ENCODE data around the gene ASPHD2.
"Not testable (repeated sequence)": the region's sequence is repeated elsewhere in the genome, so short reads cannot be mapped to it uniquely, and the experiment has no call there.

The ASPHD2 gene

DNA sequence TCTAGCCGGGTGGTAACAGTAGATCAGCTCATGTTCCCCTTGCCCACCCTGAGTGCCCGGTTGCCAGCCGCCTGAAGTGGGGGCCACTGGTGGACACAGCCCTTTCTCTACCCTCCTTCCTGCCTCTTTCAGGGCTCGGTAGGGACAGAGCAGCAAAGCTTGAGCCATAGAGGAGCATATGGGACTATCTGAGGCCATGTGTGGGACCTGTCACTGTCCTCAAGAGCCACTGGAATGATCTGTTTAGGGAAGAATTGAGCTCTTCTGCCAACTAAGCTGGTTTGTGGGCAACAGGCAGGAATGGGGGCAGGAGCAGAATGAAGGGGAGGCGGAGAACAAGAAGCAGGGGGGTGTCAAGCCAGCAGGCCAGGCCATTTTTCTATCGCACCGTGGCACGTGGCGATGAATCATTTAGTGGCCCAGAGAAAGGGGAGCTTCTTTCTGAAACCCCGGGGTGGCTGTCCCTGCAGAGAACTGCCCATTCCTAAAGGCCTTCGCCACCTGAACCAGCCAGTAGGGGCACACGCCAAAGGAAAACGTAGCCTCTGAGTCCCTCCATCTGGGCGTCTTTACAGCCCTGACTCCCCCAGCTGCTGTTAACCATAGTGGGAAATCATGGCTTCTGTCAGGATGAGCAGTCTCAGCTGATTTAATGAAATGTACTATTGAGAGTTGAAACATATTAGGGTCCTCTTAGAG lies 8.8 kb downstream of the ASPHD2 start:
- TF ChIP-seq, protein P1, sequence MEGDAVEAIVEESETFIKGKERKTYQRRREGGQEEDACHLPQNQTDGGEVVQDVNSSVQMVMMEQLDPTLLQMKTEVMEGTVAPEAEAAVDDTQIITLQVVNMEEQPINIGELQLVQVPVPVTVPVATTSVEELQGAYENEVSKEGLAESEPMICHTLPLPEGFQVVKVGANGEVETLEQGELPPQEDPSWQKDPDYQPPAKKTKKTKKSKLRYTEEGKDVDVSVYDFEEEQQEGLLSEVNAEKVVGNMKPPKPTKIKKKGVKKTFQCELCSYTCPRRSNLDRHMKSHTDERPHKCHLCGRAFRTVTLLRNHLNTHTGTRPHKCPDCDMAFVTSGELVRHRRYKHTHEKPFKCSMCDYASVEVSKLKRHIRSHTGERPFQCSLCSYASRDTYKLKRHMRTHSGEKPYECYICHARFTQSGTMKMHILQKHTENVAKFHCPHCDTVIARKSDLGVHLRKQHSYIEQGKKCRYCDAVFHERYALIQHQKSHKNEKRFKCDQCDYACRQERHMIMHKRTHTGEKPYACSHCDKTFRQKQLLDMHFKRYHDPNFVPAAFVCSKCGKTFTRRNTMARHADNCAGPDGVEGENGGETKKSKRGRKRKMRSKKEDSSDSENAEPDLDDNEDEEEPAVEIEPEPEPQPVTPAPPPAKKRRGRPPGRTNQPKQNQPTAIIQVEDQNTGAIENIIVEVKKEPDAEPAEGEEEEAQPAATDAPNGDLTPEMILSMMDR (IDR thresholded peaks at IDR 0.05) = no peak
- H3K27ac ChIP-seq = no peak overlapping the region
- intact Hi-C loops (cut with DNase I; ENCODE audit: low total_unique reads) = no loop called here
- H3K4me3 ChIP-seq = no peak overlapping the region
- H3K36me3 ChIP-seq = no peaks in the 10 kb centered on the region
- H3K9me3 ChIP-seq = no peaks in the 10 kb centered on the region
- peaks cover 0 to 20% of the 10 kb centered on the region in 2 donors for H3K27me3 ChIP-seq
- no peak for DNase-seq
- H3K4me1 ChIP-seq = no peaks in the 10 kb centered on the region

DNA sequence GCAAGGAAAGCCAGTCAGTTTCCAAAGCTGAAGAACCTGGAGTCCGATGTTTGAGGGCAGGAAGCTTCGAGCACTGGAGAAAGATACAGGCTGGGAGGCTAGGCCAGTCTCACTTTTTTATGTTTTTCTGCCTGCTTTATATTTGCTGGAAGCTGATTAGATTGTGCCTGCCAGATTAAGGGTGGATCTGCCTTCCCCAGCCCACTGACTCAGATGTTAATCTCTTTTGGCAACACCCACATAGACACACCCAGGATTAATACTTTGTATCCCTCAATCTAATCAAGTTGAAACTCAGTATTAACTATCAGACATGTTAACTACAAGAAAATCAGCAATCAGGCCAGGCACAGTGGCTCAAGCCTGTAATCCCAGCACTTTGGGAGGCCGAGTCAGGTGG lies 9.7 kb downstream of the ASPHD2 start:
- H3K27ac ChIP-seq = not testable (repeated sequence)

DNA sequence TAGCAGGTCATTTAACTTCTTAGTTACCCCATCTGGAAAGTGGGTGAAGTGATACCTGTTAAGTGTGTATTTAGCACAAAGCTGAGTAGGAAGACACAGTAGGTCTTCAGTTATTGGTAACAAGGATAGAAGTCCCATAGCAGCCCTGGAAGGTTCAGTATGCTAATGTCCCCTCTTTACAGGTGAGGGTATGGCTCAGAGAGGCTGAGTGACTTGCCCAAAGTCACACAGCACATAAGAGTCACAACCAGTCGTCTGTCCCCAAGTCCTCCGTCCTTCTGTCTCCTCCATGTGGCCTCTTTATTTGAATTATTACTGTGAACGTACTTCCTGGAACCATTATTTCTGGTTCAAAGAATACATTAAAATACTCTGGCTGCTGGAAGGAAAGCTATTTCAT lies 10.5 kb downstream of the ASPHD2 start:
- Histone ChIP-seq H3K4me1 (no peaks in the 10 kb centered on the region), H3K27ac (no peak overlapping the region), H3K4me3 (no peak overlapping the region), H3K27me3 (peaks cover 0 to 10% of the 10 kb centered on the region in 2 donors), H3K36me3 (no peaks in the 10 kb centered on the region), H3K9me3 (no peaks in the 10 kb centered on the region)
- TF ChIP-seq, protein P1 (IDR thresholded peaks at IDR 0.05) = no peak
- no peak for DNase-seq
- intact Hi-C loops (cut with DNase I; ENCODE audit: low total_unique reads) = no loop called here

More for the DNA sequence above, 9.7 kb downstream of the ASPHD2 start:
- H3K4me3 ChIP-seq; H3K4me1 ChIP-seq; intact Hi-C loops (cut with DNase I; ENCODE audit: low total_unique reads); H3K36me3 ChIP-seq; H3K9me3 ChIP-seq: not testable (repeated sequence)
- DNase-seq = peak in 1 of 2 donors; percentile 17
- peaks cover 0 to 14% of the 10 kb centered on the region in 2 donors for H3K27me3 ChIP-seq

DNA sequence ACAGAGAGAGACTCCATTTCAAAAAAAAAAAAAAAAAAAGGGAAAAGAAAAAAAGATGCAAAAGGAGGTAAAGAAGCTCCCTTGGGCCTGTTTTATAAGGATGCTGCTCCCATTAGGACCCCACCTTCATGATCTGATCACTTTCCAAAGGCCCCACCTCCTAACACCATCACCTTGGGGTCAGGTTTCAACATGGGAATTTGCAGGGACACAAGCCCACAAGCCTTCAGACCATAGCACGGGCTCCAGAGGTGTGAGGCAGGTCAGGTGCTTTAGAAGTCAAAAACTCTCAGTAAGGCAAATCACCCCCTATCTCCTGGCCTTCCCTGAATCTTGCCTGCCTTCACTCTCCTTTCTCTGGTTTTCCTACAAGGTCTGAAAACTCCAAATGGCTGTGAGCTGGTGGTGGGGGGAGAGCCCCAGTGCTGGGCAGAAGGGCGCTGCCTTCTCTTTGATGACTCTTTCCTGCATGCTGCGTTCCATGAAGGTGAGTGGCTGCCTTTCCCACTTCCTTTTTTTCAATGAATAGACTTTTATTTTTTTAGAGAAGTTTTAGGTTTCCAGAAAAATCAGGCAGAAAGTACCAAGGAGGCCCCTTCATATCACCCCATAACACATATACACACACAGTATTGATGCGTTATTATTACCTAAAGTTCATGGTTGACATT lies 13.2 kb downstream of the ASPHD2 start:
- no peak overlapping the region for H3K27ac ChIP-seq
- peaks cover 0 to 4% of the 10 kb centered on the region in 2 donors for H3K27me3 ChIP-seq
- peak in 1 of 2 donors; percentile 15 for DNase-seq
- TF ChIP-seq, protein P1 (IDR thresholded peaks at IDR 0.05) = no peak
- no peaks in the 10 kb centered on the region for H3K4me1 ChIP-seq
- H3K36me3 ChIP-seq = no peaks in the 10 kb centered on the region
- H3K9me3 ChIP-seq = no peaks in the 10 kb centered on the region
- intact Hi-C loops (cut with DNase I; ENCODE audit: low total_unique reads) = no loop called here
- no peak overlapping the region for H3K4me3 ChIP-seq

DNA sequence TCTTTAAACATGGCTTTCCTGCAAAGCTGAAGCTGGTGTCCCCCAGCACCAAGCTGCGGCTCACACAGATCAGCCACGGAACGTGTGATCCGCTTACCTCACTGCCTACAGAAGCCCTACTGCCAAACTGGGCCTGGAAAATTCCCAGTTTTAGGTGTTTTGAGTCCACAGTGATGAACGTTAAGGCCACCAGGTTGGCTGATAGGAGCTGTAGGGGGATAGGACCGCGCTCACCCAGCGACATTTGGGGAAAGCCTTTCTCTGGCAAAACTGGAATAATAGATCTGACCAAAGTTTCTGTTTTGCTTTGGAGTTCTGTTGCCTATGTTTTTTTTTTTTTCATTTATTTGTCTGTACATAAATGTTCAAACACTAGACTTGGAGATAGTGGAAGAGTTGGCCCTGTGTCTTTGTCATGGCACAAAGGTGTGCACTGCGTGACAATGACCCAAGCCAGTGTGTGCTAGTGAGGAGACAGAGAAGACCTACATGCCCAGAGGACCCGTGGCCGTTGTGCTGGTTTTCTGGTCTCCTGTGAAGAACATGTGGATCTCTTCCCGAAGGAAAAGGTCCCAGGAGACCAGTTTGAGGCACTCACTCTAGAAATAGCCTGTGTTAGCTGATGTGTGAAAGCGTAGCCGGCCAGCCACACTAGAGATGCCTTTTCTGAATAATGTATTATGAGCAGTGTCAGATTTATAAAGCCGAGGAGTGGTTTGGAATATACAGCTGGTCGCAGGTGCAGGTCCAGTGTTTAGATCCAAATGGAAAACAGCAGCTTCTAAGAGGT lies 15.0 kb downstream of the ASPHD2 start:
- Histone ChIP-seq H3K4me1 (no peaks in the 10 kb centered on the region), H3K36me3 (no peaks in the 10 kb centered on the region), H3K4me3 (no peak overlapping the region), H3K27me3 (peaks cover 0 to 4% of the 10 kb centered on the region in 2 donors), H3K9me3 (no peaks in the 10 kb centered on the region), H3K27ac (no peak overlapping the region)
- intact Hi-C loops (cut with DNase I; ENCODE audit: low total_unique reads) = no loop called here
- DNase-seq = peak in 1 of 2 donors; percentile 39
- TF ChIP-seq, protein P1 (IDR thresholded peaks at IDR 0.05) = no peak

DNA sequence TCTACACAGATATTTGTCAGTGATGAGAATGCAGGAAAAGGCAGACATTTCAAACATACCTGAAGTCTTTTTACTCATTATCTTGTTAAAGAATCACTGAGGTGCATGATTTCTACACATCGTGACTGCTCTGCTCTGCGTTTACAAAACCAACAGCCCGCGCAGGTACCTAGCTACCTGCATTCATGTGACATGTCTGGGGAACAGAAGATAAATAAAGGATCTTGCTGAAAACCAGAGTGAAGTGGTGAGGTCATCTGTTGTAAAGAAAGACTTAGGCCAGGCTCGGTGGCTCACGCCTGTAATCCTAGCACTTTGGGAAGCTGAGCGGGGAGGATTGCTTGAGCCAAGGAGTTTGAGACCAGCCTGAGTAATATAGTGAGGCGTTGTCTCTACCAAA lies 15.7 kb downstream of the ASPHD2 start:
- peak in 1 of 2 donors; percentile 15 for DNase-seq
- Histone ChIP-seq H3K4me1 (no peaks in the 10 kb centered on the region), H3K9me3 (no peaks in the 10 kb centered on the region), H3K4me3 (no peak overlapping the region), H3K27ac (no peak overlapping the region), H3K36me3 (peaks cover 0 to 3% (median 3%) of the 10 kb centered on the region in 3 donors), H3K27me3 (peaks cover 0 to 2% of the 10 kb centered on the region in 2 donors)
- intact Hi-C loops (cut with DNase I; ENCODE audit: low total_unique reads) = no loop called here
- TF ChIP-seq, protein P1 (IDR thresholded peaks at IDR 0.05) = no peak
